Right cardiac atrium (tissue), 5 donors: Measurements from ENCODE around the gene RPL36AL. TPM values are rescaled to one million over a fixed set of nuclear protein-coding genes. Genes with fewer than 3 reads are reported as not detected.
"Not testable (repeated sequence)": the region's sequence is repeated elsewhere in the genome, so short reads cannot be mapped to it uniquely, and the experiment has no call there.

ENCODE experiments used
- ATAC-seq, 2 donors: fragments of 200-7000 bp; cut with Tn5 transposase; one replicate each; pipeline versions ENCODE4 v1.8.0 to v1.9.1; 2020; ENCODE audit warnings: moderate library complexity in 2 of 2, mild to moderate bottlenecking in 1 of 2
- DNase-seq, 3 donors: peaks; one replicate each; pipeline ENCODE4 v3.0.0-alpha.2; 2020
- H3K27ac ChIP-seq: one replicate; pipeline ENCODE4 v1.5.1; 2013; ENCODE audit warnings: mild to moderate bottlenecking, low read length, control low read depth, moderate library complexity
- H3K27me3 ChIP-seq: one replicate; pipeline ENCODE4 v1.6.1; 2013; ENCODE audit not compliant: control insufficient read depth, insufficient read depth
- H3K4me1 ChIP-seq: one replicate; pipeline ENCODE4 v1.6.1; 2013; ENCODE audit warnings: low read length; ENCODE audit not compliant: control insufficient read depth, insufficient read depth
- H3K4me3 ChIP-seq: one replicate; pipeline ENCODE4 v1.5.1; 2013; ENCODE audit warnings: low read length, control low read depth
- H3K9me3 ChIP-seq: one replicate; pipeline ENCODE4 v1.6.1; 2013; ENCODE audit warnings: low read length; ENCODE audit not compliant: control insufficient read depth
- WGBS: extraction: QIAGEN DNeasy Blood & Tissue Kit; methylation state at CpG from one replicate; pipeline ENCODE4 v1.1.7; 2013; 5-methylcytosine and 5-hydroxymethylcytosine counted together
- intact Hi-C, 4 donors: fragments of 100-400 bp; cut with DNase I; formaldehyde crosslinking; loops; one replicate each; pipeline versions ENCODE4 v1.11.0 to v1.14.0; 2022 to 2023
- polyA plus RNA-seq: library from polyadenylated mRNA; stranded (reverse); fragments of 200-250 nt; gene quantifications from one replicate; pipeline ENCODE4 v1.2.3, GENCODE V29; 2013
- total RNA-seq, 4 donors: library from RNA; stranded (reverse); fragmentation: NEBNext Ultra II Directional; extraction: Animal tissue kit (Norgen Biotek cat#: 25700); gene quantifications; one replicate each; pipeline ENCODE4 v1.2.1, GENCODE V29; 2021
- donor health status: healthy with polysubstance abuse.
- donor health status: DM: no; HTN: yes; CAD: no.
- donor health status: DM: no; HTN: no; CAD: no.
- donor health status: DM: no; HTN: yes; CAD: no; lungs with severe emphysema.
- donor health status: DM: yes; HTN: yes; CAD: no.

Gene RPL36AL
- total and polyA plus RNA-seq, 5 donors, result 153 to 315 (median 177) TPM

- no peaks in the 10 kb centered on the region for H3K9me3 ChIP-seq
- intact Hi-C loops, result loop anchor here in 2 of 4 donors (10.0 kb wide), 2 partner anchors 128 to 198 kb away; partner anchors contain the start of gene KLHDC2 (in 2 of the 2)
- H3K4me3 ChIP-seq, result no peak overlapping the region
- H3K27me3 ChIP-seq, result no peaks in the 10 kb centered on the region
- ATAC-seq, result no peak
- WGBS, result 80% methylated on average over 1 of the region's 1 CpG
- no peak overlapping the region for H3K27ac ChIP-seq
- no peak for DNase-seq
- H3K4me1 ChIP-seq, result peaks cover 5% of the 10 kb centered on the region
Observed at GRCh38 chr14:49636866-49637265, 16.4 kb upstream of the RPL36AL start.

GRCh38 chr14:49634547-49635334 is 14.3 kb upstream of the RPL36AL start, which contains the start of gene DNAAF2:
TSS of gene DNAAF2 (minus strand) at chr14:49635244. CDS start at chr14:49635149, 95 bp downstream.
- no peaks in the 10 kb centered on the region for H3K9me3 ChIP-seq
- intact Hi-C loops, result loop anchor here in 2 of 4 donors (10.0 kb wide), 2 partner anchors 130 to 200 kb away; partner anchors contain the start of gene KLHDC2 (in 2 of the 2)
- no peaks in the 10 kb centered on the region for H3K27me3 ChIP-seq
- H3K27ac ChIP-seq, result peak within 1 kb of the TSS; percentile 90
- peak; percentile 62 to 76 for ATAC-seq
- peak; percentile 54 to 84 (median 83) for DNase-seq
- peak within 1 kb of the TSS; percentile 74 for H3K4me3 ChIP-seq
- WGBS, result under 1% methylated on average over 80 of the region's 80 CpGs
- H3K4me1 ChIP-seq, result peaks cover 5% of the 10 kb centered on the region

- intact Hi-C loops, result loop anchor here in 2 of 4 donors (10.0 kb wide), 2 partner anchors 131 to 201 kb away; partner anchors contain the start of gene KLHDC2 (in 2 of the 2)
Observed at GRCh38 chr14:49633640-49634546, 13.5 kb upstream of the RPL36AL start.

GRCh38 chr14:49623941-49624839 is 3.8 kb upstream of the RPL36AL start:
- ATAC-seq (no peak), DNase-seq (no peak)
- Histone ChIP-seq H3K9me3 (no peaks in the 10 kb centered on the region), H3K27me3 (no peaks in the 10 kb centered on the region), H3K27ac (no peak overlapping the region), H3K4me1 (peaks cover 5% of the 10 kb centered on the region), H3K4me3 (no peak overlapping the region)
- 77% methylated on average over 6 of the region's 6 CpGs for WGBS
- intact Hi-C loops, result no loop called here

More at GRCh38 chr14:49633640-49634546, 13.5 kb upstream of the RPL36AL start:
- DNase-seq (peak; percentile 95 to 97 (median 97)), ATAC-seq (peak; percentile 95 to 96)
- no peaks in the 10 kb centered on the region for H3K27me3 ChIP-seq
- H3K27ac ChIP-seq, result peak overlapping the region; percentile 90
- peak overlapping the region; percentile 74 for H3K4me3 ChIP-seq
- WGBS, result under 1% methylated on average over 101 of the region's 101 CpGs
- peaks cover 2% of the 10 kb centered on the region for H3K4me1 ChIP-seq
- no peaks in the 10 kb centered on the region for H3K9me3 ChIP-seq

GRCh38 chr14:49623387-49623786 is 3.0 kb upstream of the RPL36AL start:
- Histone ChIP-seq H3K4me3 (no peak overlapping the region), H3K27me3 (no peaks in the 10 kb centered on the region), H3K27ac (no peak overlapping the region), H3K4me1 (peaks cover 5% of the 10 kb centered on the region), H3K9me3 (no peaks in the 10 kb centered on the region)
- 58% methylated on average over 3 of the region's 3 CpGs for WGBS
- intact Hi-C loops, result no loop called here
- ATAC-seq (no peak), DNase-seq (no peak)

GRCh38 chr14:49622022-49622607 is 1.7 kb upstream of the RPL36AL start:
- intact Hi-C loops, result no loop called here
- Histone ChIP-seq H3K9me3 (no peaks in the 10 kb centered on the region), H3K27ac (no peak overlapping the region)

GRCh38 chr14:49621114-49621881 is 872 bp upstream of the RPL36AL start:
- Histone ChIP-seq H3K9me3 (no peaks in the 10 kb centered on the region), H3K27me3 (no peaks in the 10 kb centered on the region), H3K27ac (peak overlapping the region; percentile 95), H3K4me3 (peak overlapping the region; percentile 90), H3K4me1 (peaks cover 5% of the 10 kb centered on the region)
- WGBS, result 3% methylated on average over 65 of the region's 65 CpGs
- peak; percentile 74 to 81 for ATAC-seq
- DNase-seq, result peak; percentile 84 to 91 (median 91)
- intact Hi-C loops, result no loop called here

More at GRCh38 chr14:49622022-49622607, 1.7 kb upstream of the RPL36AL start:
- no peak for ATAC-seq
- Histone ChIP-seq H3K27me3 (no peaks in the 10 kb centered on the region), H3K4me1 (peaks cover 5% of the 10 kb centered on the region), H3K4me3 (peak overlapping the region; percentile 90)
- DNase-seq, result no peak
- 60% methylated on average over 3 of the region's 3 CpGs for WGBS

GRCh38 chr14:49619730-49620129 is 696 bp downstream of the RPL36AL start:
- no peaks in the 10 kb centered on the region for H3K27me3 ChIP-seq
- peak overlapping the region; percentile 99 for H3K27ac ChIP-seq
- no peak for ATAC-seq
- peaks cover 5% of the 10 kb centered on the region for H3K4me1 ChIP-seq
- DNase-seq, result no peak
- WGBS, result under 1% methylated on average over 11 of the region's 11 CpGs
- intact Hi-C loops, result no loop called here
- no peaks in the 10 kb centered on the region for H3K9me3 ChIP-seq
- H3K4me3 ChIP-seq, result peak overlapping the region; percentile 90

- ATAC-seq, intact Hi-C loops, DNase-seq, H3K27me3 ChIP-seq, H3K27ac ChIP-seq, H3K9me3 ChIP-seq, H3K4me1 ChIP-seq: not testable (repeated sequence)
- 74% methylated on average over 19 of the region's 19 CpGs for WGBS
- peak overlapping the region; percentile 90 for H3K4me3 ChIP-seq
Observed at GRCh38 chr14:49619273-49619672, 1.2 kb downstream of the RPL36AL start.
